GM23338 (cell line): ENCODE data around the gene LHX3. TPM values are rescaled to one million over a fixed set of nuclear protein-coding genes. Genes with fewer than 3 reads are reported as not detected.

Source experiments
- ATAC-seq: fragments of 200-7000 bp; cut with Tn5 transposase; 3 replicates; pipeline ENCODE4 v1.9.1; 2020
- DNase-seq: peaks from one replicate; pipeline ENCODE4 v3.0.0-alpha.2; 2015; ENCODE audit warnings: low spot score
- H2AFZ ChIP-seq: fragments of 200-600 bp; sonication (generic); 2 replicates; pipeline ENCODE4 v1.8.0; 2016; ENCODE audit warnings: antibody characterized with exemption, mild to moderate bottlenecking, moderate library complexity
- H3F3A ChIP-seq: fragments of 200-600 bp; sonication (generic); replicated peaks from 2 replicates; pipeline ENCODE4 v1.8.0; 2017; ENCODE audit warnings: antibody characterized with exemption, mixed run types, low read depth
- H3K27ac ChIP-seq: fragments of 200-600 bp; sonication (generic); 2 replicates; pipeline ENCODE4 v1.6.1; 2016; ENCODE audit warnings: low read depth
- H3K27me3 ChIP-seq: fragments of 200-600 bp; sonication (generic); 2 replicates; pipeline ENCODE4 v1.8.0; 2016; ENCODE audit warnings: mild to moderate bottlenecking, mixed run types, moderate library complexity; ENCODE audit not compliant: insufficient read depth
- H3K36me3 ChIP-seq: fragments of 200-600 bp; sonication (generic); 2 replicates; pipeline ENCODE4 v1.8.0; 2016; ENCODE audit warnings: mild to moderate bottlenecking; ENCODE audit not compliant: insufficient read depth
- H3K4me1 ChIP-seq: fragments of 200-600 bp; sonication (generic); 2 replicates; pipeline ENCODE4 v1.8.0; 2016; ENCODE audit warnings: mild to moderate bottlenecking, moderate library complexity; ENCODE audit not compliant: insufficient read depth
- H3K4me2 ChIP-seq: fragments of 200-600 bp; sonication (generic); 2 replicates; pipeline ENCODE4 v1.7.1; 2017; ENCODE audit warnings: mixed run types
- H3K4me3 ChIP-seq: fragments of 200-600 bp; sonication (generic); 2 replicates; pipeline ENCODE4 v1.6.1; 2016; ENCODE audit warnings: mixed run types
- H3K79me2 ChIP-seq: fragments of 200-600 bp; sonication (generic); replicated peaks from 2 replicates; pipeline ENCODE4 v1.8.0; 2017; ENCODE audit warnings: mild to moderate bottlenecking; ENCODE audit not compliant: insufficient read depth
- H3K9me2 ChIP-seq: fragments of 200-600 bp; sonication (generic); 2 replicates; pipeline ENCODE4 v1.8.0; 2017; ENCODE audit not compliant: insufficient read depth
- H4K20me1 ChIP-seq: fragments of 200-600 bp; sonication (generic); replicated peaks from 2 replicates; pipeline ENCODE4 v1.8.0; 2017; ENCODE audit warnings: mild to moderate bottlenecking; ENCODE audit not compliant: insufficient read depth
- H3K27ac Mint-ChIP-seq: 2 replicates; pipeline ENCODE4 v1.8.0; 2020; ENCODE audit warnings: inconsistent platforms, mild to moderate bottlenecking, moderate library complexity, mixed read lengths
- H3K27me3 Mint-ChIP-seq: 3 replicates; pipeline ENCODE4 v1.8.0; 2022; ENCODE audit warnings: low read depth, mild to moderate bottlenecking, moderate library complexity, mixed read lengths, inconsistent platforms; ENCODE audit not compliant: insufficient read depth, poor library complexity
- H3K36me3 Mint-ChIP-seq: 3 replicates; pipeline ENCODE4 v1.8.0; 2021; ENCODE audit warnings: low read depth, mild to moderate bottlenecking, inconsistent platforms, moderate library complexity, mixed read lengths
- H3K4me1 Mint-ChIP-seq: 3 replicates; pipeline ENCODE4 v1.8.0; 2020; ENCODE audit warnings: mild to moderate bottlenecking, inconsistent platforms, mixed read lengths
- H3K4me3 Mint-ChIP-seq: 3 replicates; pipeline ENCODE4 v1.8.0; 2021; ENCODE audit warnings: moderate library complexity, mild to moderate bottlenecking, inconsistent platforms, mixed read lengths
- H3K9me3 Mint-ChIP-seq: 3 replicates; pipeline ENCODE4 v1.8.0; 2020; ENCODE audit warnings: moderate library complexity, mild to moderate bottlenecking, inconsistent platforms, mixed read lengths
- CREB1 ChIP-seq: fragments of 250-450 bp; sonication (Bioruptor Pico); IDR thresholded peaks from 2 replicates; pipeline ENCODE4 v1.5.0; 2020; ENCODE audit warnings: low read depth, mild to moderate bottlenecking, moderate library complexity
- CTCF ChIP-seq, 2 experiments: fragments of 200-600 bp in 1 of 2; sonication (generic) in 1 of 2; conservative IDR thresholded peaks; 2 replicates each; pipeline versions ENCODE4 v1.5.1 to v1.6.1; 2016 to 2017; ENCODE audit warnings: antibody characterized with exemption in 2 of 2, low read depth in 2 of 2, mild to moderate bottlenecking in 2 of 2, moderate library complexity in 1 of 2
- ETS1 ChIP-seq: IDR thresholded peaks from 2 replicates; pipeline ENCODE4 v1.6.1; 2016; ENCODE audit warnings: antibody characterized with exemption
- EZH2 ChIP-seq: fragments of 200-600 bp; sonication (generic); IDR thresholded peaks from one replicate; pipeline ENCODE4 v1.8.0; 2017; ENCODE audit warnings: antibody characterized with exemption, mild to moderate bottlenecking, low read depth; ENCODE audit not compliant: unreplicated experiment
- EZH2phosphoT487 ChIP-seq: fragments of 200-600 bp; sonication (generic); IDR thresholded peaks from one replicate; pipeline ENCODE4 v1.8.1; 2018; ENCODE audit warnings: antibody characterized with exemption; ENCODE audit not compliant: unreplicated experiment
- JUNB ChIP-seq: IDR thresholded peaks from one replicate; pipeline ENCODE4 v1.6.1; 2016; ENCODE audit warnings: antibody characterized with exemption; ENCODE audit not compliant: unreplicated experiment
- NANOG ChIP-seq: IDR thresholded peaks from 2 replicates; pipeline ENCODE4 v1.6.1; 2016; ENCODE audit warnings: antibody characterized with exemption, borderline replicate concordance
- POLR2AphosphoS5 ChIP-seq: IDR thresholded peaks from 2 replicates; pipeline ENCODE4 v1.6.1; 2016; ENCODE audit warnings: antibody characterized with exemption, low read depth
- REST ChIP-seq: IDR thresholded peaks from one replicate; pipeline ENCODE4 v1.6.1; 2018; ENCODE audit warnings: antibody characterized with exemption; ENCODE audit not compliant: unreplicated experiment
- STAT1 ChIP-seq: IDR thresholded peaks from one replicate; pipeline ENCODE4 v1.6.1; 2016; ENCODE audit warnings: antibody characterized with exemption; ENCODE audit not compliant: unreplicated experiment
- ZNF114 ChIP-seq: fragments of 250-450 bp; sonication (Bioruptor Pico); IDR thresholded peaks from 2 replicates; pipeline ENCODE4 v1.5.0; 2020; ENCODE audit warnings: mild to moderate bottlenecking, moderate library complexity
- ZNF331 ChIP-seq: fragments of 250-450 bp; sonication (Bioruptor Pico); IDR thresholded peaks from 2 replicates; pipeline ENCODE4 v1.5.0; 2020; ENCODE audit warnings: low read depth, mild to moderate bottlenecking, moderate library complexity
- ZNF462 ChIP-seq: fragments of 250-450 bp; sonication (Bioruptor Pico); IDR thresholded peaks from 2 replicates; pipeline ENCODE4 v1.5.0; 2020; ENCODE audit warnings: mild to moderate bottlenecking, moderate library complexity
- polyA plus RNA-seq: library from polyadenylated mRNA; unstranded; fragments of >200 nt; fragmentation: Nextera tagmentation; extraction: Ambion mirVana; gene quantifications from 2 replicates; pipeline ENCODE4 v1.2.1, GENCODE V29; 2016
- total RNA-seq: library from RNA; depleted of rRNA; stranded (reverse); fragments of >200 nt; shearing (Covaris generic); gene quantifications from 2 replicates; pipeline ENCODE4 v1.2.3, GENCODE V29; 2014

The LHX3 gene
- total and polyA plus RNA-seq, 2 experiments from 2014 or later, result 0.08 TPM; not detected in 1

GRCh38 chr9:136204145-136204805 is 653 bp downstream of the LHX3 start:
- Mint-ChIP-seq H3K27ac (no peak overlapping the region), H3K4me3 (no peak overlapping the region; the same call in 2 of the 3 replicates), H3K27me3 (peaks cover 65% of the 10 kb centered on the region), H3K36me3 (peaks cover 7% of the 10 kb centered on the region), H3K4me1 (peaks cover 7% of the 10 kb centered on the region; the same call in 2 of the 3 replicates), H3K9me3 (no peaks in the 10 kb centered on the region)
- ATAC-seq, result no peak
- H3K4me2 ChIP-seq, result peak overlapping the region; percentile 66; the same call in 1 of the 2 replicates
- no peaks in the 10 kb centered on the region for H3K79me2 ChIP-seq
- no peaks in the 10 kb centered on the region for H3K36me3 ChIP-seq
- no peak overlapping the region for H3K4me3 ChIP-seq
- H3K4me1 ChIP-seq, result no peaks in the 10 kb centered on the region; the same call in 1 of the 2 replicates
- H2AFZ ChIP-seq, result no peak overlapping the region
- peaks cover 70% of the 10 kb centered on the region for H3K27me3 ChIP-seq
- H3F3A ChIP-seq, result 0 out of 2 replicates have a peak, but pooled peaks cover 2% of the 10 kb centered on the region
- TF ChIP-seq CTCF (conservative IDR thresholded peaks at IDR 0.05; ENCODE audit: low read depth in 2 of 2) (no peak), ETS1 (no peak), JUNB (no peak), STAT1 (no peak), CREB1 (CRISPR knock-in tag) (no peak), EZH2 (no peak), NANOG (no peak), ZNF331 (CRISPR knock-in tag) (no peak), ZNF114 (CRISPR knock-in tag) (no peak), REST (no peak), ZNF462 (CRISPR knock-in tag) (no peak), POLR2AphosphoS5 (no peak), EZH2phosphoT487 (no peak)
- peaks cover 19% of the 10 kb centered on the region for H4K20me1 ChIP-seq
- H3K9me2 ChIP-seq, result no peaks in the 10 kb centered on the region
- no peak for DNase-seq
- H3K27ac ChIP-seq, result no peak overlapping the region
